ENCODE data around the gene ANKH. TPM values are rescaled to one million over a fixed set of nuclear protein-coding genes. Genes with fewer than 3 reads are reported as not detected.

Gene ANKH
- total RNA-seq, 6 donors from 2014 or later, result 17.2 to 66.7 (median 24.5) TPM

DNA sequence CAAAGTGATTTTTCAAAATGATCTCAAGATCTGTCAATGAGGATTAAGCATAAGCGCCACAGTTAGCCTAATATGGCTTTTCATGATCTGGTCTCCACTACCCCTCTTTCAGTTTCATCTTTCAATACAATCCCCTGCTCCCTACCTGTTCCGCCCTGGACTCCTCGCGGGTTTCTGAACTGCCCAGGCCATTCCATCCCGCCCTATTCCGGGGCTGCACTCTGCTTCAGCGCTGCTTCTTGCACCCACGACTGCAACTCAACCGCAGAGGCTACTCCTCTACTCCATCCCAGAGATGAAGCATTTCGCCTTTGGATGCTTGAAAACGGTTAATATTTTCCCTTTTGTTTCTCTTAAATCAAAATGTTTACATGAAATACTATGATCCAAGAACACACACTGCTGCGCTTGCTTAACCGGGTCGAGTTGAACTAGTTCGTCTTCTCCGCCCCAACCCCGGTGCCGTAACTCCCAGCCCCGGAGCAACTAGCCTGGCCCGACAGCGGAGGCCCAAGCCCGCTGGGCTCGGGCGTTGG lies 207.8 kb downstream of the ANKH start:
- Histone ChIP-seq H3K27me3 (no peaks in the 10 kb centered on the region), H3K36me3 (no peaks in the 10 kb centered on the region), H3K9me3 (no peaks in the 10 kb centered on the region), H3K4me1 (peaks cover 28 to 42% (median 33%) of the 10 kb centered on the region in 4 donors), H3K27ac (peak overlapping the region; percentile 90 to 94 (median 93)), H3K4me3 (peak overlapping the region; percentile 59 to 90 (median 80))
- DNase-seq (peak in 1 of 2 donors; percentile 42), ATAC-seq (ENCODE audit: low FRiP score in 2 of 2) (peak; percentile 59 to 61)
- TF ChIP-seq POLR2AphosphoS5 (IDR thresholded peaks at IDR 0.05) (no peak), POLR2A (IDR thresholded peaks at IDR 0.05) (no peak), EP300 (IDR thresholded peaks at IDR 0.05) (no peak)
- TF ChIP-seq, protein P1, sequence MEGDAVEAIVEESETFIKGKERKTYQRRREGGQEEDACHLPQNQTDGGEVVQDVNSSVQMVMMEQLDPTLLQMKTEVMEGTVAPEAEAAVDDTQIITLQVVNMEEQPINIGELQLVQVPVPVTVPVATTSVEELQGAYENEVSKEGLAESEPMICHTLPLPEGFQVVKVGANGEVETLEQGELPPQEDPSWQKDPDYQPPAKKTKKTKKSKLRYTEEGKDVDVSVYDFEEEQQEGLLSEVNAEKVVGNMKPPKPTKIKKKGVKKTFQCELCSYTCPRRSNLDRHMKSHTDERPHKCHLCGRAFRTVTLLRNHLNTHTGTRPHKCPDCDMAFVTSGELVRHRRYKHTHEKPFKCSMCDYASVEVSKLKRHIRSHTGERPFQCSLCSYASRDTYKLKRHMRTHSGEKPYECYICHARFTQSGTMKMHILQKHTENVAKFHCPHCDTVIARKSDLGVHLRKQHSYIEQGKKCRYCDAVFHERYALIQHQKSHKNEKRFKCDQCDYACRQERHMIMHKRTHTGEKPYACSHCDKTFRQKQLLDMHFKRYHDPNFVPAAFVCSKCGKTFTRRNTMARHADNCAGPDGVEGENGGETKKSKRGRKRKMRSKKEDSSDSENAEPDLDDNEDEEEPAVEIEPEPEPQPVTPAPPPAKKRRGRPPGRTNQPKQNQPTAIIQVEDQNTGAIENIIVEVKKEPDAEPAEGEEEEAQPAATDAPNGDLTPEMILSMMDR (IDR thresholded peaks at IDR 0.05), result no peak
- 2 to 4% methylated on average over 15 to 24 of the region's 24 CpGs for WGBS, 2 donors

DNA sequence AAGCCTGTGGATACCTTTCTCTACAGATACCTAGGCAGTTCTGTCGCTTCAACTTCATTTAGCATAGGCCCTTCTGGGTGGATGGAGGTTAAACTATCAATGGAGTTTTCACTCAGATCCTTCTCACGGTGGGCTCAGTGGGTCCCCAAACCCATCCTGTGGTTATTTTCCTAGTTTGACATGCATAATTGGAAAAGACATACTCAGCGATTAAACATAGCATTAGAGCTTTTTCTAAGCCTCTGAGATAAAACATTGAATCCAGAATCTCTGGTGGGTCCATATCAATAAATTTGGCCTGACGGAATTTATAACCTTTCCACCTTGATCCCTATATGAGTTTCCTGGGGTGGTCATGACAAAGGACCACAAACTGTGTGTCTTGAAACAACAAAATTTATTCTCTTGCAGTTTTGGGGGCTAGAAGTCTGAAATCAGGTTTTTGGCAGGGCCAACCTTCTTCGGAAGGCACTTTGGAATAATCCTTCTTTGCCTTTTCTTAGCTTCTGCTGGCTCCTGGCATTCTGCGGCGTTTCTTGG lies 208.8 kb downstream of the ANKH start:
- H3K4me1 ChIP-seq, result peaks cover 22 to 35% (median 30%) of the 10 kb centered on the region in 4 donors
- TF ChIP-seq POLR2A (IDR thresholded peaks at IDR 0.05), result no peak
- TF ChIP-seq, protein P1 (IDR thresholded peaks at IDR 0.05), result no peak
- H3K4me3 ChIP-seq, result no peak overlapping the region
- H3K9me3 ChIP-seq, result no peaks in the 10 kb centered on the region
- ATAC-seq (ENCODE audit: low FRiP score in 2 of 2), result no peak
- H3K27me3 ChIP-seq, result no peaks in the 10 kb centered on the region
- no peaks in the 10 kb centered on the region for H3K36me3 ChIP-seq
- WGBS, 2 donors, result 97 to 99% methylated on average over 7 of the region's 7 CpGs
- H3K27ac ChIP-seq, result no peak overlapping the region
- DNase-seq, result no peak

DNA sequence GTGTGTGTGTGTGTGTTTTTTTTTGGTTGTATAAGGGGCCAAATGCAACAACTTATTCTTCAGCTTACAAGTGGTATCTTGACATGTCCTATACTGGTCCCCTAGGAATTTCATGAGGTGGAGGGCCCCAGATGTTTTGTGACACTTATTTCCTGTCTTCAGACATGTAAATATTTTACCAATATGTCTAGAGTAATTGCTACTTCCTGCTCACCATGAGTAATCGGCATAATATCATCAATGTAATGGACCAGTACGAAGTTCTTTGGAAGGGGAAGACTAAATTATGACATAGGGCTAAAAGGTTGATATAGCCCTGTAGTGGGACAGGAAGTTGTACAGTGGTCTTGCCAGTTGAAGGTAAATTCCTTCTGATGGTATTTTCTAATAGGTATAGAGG lies 210.7 kb downstream of the ANKH start:
- H3K4me3 ChIP-seq, result no peak overlapping the region
- H3K4me1 ChIP-seq, result peaks cover 10 to 16% (median 12%) of the 10 kb centered on the region in 4 donors
- WGBS, 2 donors, result 52 to 56% methylated on average over 2 of the region's 2 CpGs
- H3K36me3 ChIP-seq, result no peaks in the 10 kb centered on the region
- no peak overlapping the region for H3K27ac ChIP-seq
- H3K9me3 ChIP-seq, result no peaks in the 10 kb centered on the region
- H3K27me3 ChIP-seq, result no peaks in the 10 kb centered on the region
- ATAC-seq (ENCODE audit: low FRiP score in 2 of 2), result no peak
- TF ChIP-seq POLR2A (IDR thresholded peaks at IDR 0.05) (no peak), EP300 (IDR thresholded peaks at IDR 0.05) (no peak), POLR2AphosphoS5 (IDR thresholded peaks at IDR 0.05) (no peak)
- TF ChIP-seq, protein P1 (IDR thresholded peaks at IDR 0.05), result no peak
- DNase-seq, result no peak

DNA sequence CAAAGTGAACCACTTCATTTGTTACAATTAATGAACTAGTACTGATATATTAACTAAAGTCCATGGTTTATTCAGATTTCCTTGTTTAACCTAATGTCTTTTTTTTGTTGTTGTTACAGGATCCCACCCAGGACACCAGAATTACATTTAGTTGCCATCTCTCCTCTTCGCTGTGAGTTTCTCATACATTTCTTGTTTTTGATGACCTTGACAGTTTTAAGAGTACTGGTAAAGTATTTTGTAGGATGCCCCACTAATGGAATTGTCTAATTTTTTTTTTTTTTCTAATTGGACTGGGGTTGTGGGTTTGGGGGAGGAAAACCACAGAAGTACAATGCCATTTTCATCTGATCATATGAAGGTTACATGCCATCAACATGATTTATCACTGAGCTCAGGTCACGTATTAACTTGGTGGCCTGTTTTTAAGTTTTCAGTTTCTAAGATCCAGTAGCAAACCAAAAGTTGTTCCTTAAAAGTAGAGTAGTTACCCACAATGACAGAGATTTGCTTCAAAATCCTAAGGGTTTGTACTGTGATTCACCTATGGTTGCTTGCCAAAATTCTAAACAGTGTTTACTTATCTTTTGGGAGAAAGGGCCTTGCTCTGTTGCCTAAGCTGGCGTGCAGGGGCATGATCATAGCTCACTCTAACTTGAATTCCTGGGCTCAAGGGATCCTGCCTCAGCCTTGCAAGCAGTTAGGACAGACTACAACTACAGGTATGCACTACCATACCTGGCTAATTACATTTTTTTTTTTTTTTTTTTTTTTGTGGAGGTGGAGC lies 211.6 kb downstream of the ANKH start:
- no peak for ATAC-seq (ENCODE audit: low FRiP score in 2 of 2)

More for the DNA sequence above, 211.6 kb downstream of the ANKH start:
- Histone ChIP-seq H3K9me3 (no peaks in the 10 kb centered on the region), H3K27ac (no peak overlapping the region), H3K4me3 (no peak overlapping the region), H3K27me3 (no peaks in the 10 kb centered on the region), H3K36me3 (no peaks in the 10 kb centered on the region), H3K4me1 (peaks cover 5 to 9% (median 6%) of the 10 kb centered on the region in 4 donors)
- DNase-seq, result no peak
- TF ChIP-seq EP300 (IDR thresholded peaks at IDR 0.05) (no peak), POLR2A (IDR thresholded peaks at IDR 0.05) (no peak), POLR2AphosphoS5 (IDR thresholded peaks at IDR 0.05) (no peak)
- TF ChIP-seq, protein P1 (IDR thresholded peaks at IDR 0.05), result no peak
- WGBS, 2 donors, result 86 to 90% methylated on average over 3 of the region's 3 CpGs
